ENCODE data around the gene CORO2A.
"Not testable (repeated sequence)": the region's sequence is repeated elsewhere in the genome, so short reads cannot be mapped to it uniquely, and the experiment has no call there.

The CORO2A gene

DNA sequence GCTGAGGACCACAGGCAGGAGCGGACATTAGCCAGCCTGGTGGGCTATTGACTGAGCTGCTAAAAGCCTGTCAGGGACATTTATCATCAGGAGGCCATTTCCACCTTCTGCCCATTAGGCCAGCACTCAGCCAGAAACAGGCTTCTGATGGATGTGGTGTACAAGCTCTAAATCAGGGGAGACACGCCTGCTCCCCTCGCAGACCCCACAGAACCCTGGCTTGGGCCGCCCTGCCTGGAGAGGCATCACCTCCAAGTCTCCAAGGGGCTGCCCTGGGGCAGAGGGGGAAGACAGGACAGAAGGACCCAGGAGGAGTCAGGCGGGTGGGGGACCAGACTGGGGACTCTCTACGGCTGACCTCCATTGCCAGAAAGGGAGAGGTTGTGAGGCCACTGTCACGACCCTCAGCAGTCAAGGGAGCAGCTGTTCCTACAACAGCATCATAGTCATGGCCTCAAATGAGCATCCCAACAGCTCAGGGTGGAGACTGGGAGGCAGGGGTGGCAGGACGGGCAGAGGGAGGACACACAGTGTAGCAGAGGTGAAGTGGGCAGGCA is 49.4 kb downstream of the CORO2A start:
- no peak for FAIRE-seq
- DNase-seq (ENCODE audit: low spot score): no peak

DNA sequence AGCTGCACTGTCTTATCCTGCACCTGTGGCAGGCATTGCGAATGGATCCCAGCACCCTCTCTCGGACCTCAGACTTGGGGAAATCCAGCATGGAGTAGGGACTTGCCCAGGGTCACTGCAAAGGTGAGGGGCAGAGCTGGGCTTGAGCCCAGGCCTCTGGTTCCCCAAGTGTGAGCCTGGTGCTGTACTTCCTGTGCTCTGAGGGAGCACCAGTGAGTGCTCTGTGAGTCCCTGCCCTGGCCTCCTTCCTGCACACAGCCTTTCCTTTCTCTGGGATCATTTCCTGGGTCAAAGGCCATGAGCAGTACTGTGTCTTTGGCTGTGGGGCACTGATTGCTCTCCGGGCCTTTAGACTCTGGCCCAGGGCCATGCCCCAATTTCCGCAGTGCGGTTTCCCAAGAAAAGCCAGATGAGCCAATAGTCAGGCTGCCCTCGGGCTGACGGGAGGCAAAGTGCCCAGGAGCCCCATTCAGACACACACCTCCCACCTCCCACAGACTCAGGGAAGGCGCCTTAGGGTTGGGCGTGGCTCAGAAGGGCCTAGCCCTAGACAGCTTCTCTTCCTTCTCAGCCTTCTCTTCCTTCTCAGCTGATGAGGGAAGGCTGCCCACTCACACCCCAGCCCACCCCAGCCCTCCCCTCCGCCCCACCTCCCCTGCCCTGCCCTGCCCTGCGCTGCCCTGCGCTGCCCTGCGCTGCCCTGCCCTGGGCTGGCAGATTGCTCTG is 50.1 kb downstream of the CORO2A start:
- DNase-seq (ENCODE audit: low spot score) (no peak), FAIRE-seq (no peak)

GRCh38 chr9:98140503-98140902 is 51.9 kb downstream of the CORO2A start:
- no peak for FAIRE-seq
- DNase-seq (ENCODE audit: low spot score): no peak

- no peak for DNase-seq (ENCODE audit: low spot score)
- FAIRE-seq: no peak
Measured at GRCh38 chr9:98136489-98136888, 55.9 kb downstream of the CORO2A start.

DNA sequence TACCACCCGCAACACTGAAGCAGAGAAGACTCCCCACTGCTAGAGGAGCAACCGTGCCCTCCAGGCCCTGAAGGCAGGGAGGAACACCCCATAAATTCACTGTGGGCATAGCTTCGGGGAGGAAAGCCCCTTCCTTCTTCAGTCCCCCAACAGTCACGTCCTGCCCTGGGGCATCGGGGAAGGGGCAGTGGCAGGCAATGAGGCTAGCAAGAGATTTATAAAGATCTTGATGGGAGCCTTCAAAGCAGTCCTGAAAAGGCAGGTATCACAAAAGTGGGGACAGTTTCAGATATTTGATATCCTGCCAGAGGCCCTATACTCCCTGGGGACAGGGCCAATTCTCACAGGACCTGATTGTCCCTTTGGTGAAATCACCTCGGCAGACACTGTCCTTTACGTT is 56.5 kb downstream of the CORO2A start:
- no peak for FAIRE-seq
- no peak for DNase-seq (ENCODE audit: low spot score)

DNA sequence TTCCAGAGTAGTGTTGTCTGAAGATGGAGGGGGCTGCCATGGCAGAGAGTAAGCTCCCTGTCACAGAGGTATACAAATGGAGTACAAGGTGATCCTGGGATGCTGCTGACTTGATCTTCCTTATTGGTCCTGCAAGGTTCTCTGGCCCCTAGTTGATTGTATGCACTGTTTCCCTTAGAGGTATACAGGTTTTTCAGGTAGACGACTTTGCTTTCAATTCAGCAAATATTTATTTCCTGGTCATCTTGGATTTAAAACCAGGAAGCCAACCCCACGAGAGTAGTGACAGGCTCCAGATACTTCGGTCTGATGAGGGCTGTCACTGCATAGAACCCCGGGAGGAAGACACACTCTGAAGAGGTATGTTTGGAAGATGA is 56.9 kb downstream of the CORO2A start:
- DNase-seq (ENCODE audit: low spot score) (no peak), FAIRE-seq (no peak)

- FAIRE-seq (no peak), DNase-seq (ENCODE audit: low spot score) (no peak)
Measured at GRCh38 chr9:98134702-98135557, 57.5 kb downstream of the CORO2A start.

DNA sequence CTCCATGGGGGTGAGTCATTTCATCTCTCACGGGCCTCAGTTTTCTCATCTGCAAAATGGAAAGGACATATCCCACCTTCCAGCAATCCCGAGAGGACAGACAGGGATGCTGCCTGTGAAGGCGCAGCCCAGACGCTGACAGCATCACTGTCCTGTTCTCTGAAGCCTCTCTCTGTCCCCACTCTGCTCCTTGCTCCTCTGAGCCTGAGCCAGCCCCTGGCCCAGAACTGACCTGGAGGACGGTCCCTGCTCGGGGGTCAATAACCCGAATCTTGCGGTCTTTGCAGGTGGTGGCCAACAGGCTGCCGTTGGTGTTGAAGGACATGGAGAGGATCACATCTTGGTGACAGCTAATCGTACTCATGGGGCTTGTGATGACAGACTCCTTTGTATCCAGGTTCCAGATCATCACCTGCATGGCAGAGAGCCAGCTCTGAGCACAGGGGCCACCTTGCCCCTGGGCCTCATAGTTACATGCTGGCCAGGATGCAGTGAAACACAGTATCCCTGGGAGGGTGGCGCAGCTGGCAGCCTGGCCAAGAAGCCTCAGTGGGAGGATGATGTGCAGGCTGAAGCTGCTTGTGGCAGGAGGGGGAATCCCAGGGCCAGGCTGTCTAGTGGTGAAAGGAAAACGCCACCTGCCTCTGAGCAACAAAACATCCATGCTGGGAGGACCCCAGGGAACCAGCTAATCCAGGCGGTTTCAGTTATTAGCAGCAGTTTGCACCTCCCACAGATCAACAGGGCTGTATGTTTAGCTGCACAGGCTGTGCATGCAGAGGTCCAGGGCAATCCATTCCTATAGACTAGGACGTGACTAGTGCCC is 59.4 kb downstream of the CORO2A start:
- FAIRE-seq: no peak
- DNase-seq (ENCODE audit: low spot score): no peak

GRCh38 chr9:98132158-98132557 is 60.3 kb downstream of the CORO2A start:
- DNase-seq (ENCODE audit: low spot score) (no peak), FAIRE-seq (no peak)

DNA sequence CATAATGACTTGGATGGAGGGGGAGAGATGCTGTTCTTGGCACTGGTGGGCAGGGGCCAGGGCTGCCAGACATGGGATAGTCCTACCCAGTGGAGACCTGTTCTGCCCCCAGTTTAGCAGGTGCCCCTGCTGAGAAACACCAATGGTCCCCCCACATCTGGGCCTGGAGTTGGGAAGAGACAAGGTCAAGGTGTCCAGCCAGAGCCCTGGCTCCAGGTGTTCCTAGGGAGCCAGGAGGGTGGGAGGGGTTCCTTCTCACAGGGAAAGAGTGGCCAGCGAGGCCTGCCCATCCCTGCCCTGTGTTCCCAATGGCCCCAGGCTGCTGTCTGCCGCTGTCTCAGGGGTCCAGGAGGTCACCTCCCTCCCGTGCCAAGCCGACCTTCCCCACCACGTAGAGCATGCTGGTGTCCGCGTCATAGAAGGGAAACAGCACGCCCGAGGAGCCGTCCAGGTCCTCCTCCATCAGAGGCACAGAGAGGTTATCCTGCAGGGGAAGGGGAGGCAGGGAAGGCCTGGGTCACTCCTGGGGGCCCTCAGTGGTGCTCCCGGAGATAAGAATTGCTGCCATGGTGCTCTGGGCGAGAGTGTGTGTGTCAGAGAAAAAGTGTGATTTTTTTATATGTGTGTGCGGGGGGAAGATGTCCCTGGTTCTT is 61.7 kb downstream of the CORO2A start:
- no peak for DNase-seq (ENCODE audit: low spot score)
- FAIRE-seq: no peak

- not testable (repeated sequence) for DNase-seq (ENCODE audit: low spot score); FAIRE-seq
Measured at GRCh38 chr9:98130060-98130459, 62.4 kb downstream of the CORO2A start.

GRCh38 chr9:98129451-98129881 is 63.0 kb downstream of the CORO2A start:
- DNase-seq (ENCODE audit: low spot score): no peak
- no peak for FAIRE-seq

- FAIRE-seq (no peak), DNase-seq (ENCODE audit: low spot score) (no peak)
Measured at GRCh38 chr9:98128316-98128715, 64.1 kb downstream of the CORO2A start.

- FAIRE-seq: no peak
- no peak for DNase-seq (ENCODE audit: low spot score)
Measured at GRCh38 chr9:98127226-98127625, 65.2 kb downstream of the CORO2A start.

- DNase-seq (ENCODE audit: low spot score) (no peak), FAIRE-seq (no peak)
Measured at GRCh38 chr9:98124637-98125426, 67.6 kb downstream of the CORO2A start.

DNA sequence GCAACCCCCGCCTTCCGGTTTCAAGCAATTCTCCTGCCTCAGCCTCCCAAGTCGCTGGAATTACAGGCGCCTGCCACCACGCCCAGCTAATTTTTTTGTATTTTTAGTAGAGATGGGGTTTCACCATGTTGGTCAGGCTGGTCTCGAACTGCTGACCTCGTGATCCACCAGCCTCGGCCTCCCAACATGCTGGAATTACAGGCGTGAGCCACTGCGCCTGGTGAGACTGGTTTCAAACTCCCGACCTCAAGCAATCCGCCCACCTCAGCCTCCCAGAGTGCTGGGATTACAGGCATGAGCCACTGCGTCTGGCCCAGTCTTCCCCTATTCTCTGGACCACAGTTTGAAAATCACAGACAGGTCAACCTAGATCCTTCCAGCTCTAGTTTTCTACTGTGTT is 68.3 kb downstream of the CORO2A start:
- not testable (repeated sequence) for FAIRE-seq; DNase-seq (ENCODE audit: low spot score)

GRCh38 chr9:98121058-98121457 is 71.4 kb downstream of the CORO2A start:
- no peak for DNase-seq (ENCODE audit: low spot score)

DNA sequence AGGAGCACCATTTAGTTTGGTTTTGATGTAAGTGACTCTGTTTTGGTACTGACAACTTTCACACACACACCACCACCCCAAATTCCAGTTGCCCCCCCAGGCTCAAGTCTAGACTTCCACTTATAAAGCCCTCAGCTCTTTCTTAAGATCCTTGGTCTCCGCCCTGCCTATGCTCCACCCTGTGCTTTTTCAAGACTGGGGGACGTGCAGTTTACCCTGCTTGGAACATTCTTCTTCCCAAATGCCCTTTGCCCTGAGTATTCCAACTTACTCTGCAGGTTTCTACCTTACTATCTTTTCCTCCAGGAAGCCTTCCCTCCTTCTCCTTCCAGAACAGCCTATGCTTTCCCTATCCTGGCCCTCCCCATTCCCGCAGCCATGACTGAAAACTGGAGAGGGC is 72.0 kb downstream of the CORO2A start:
- no peak for DNase-seq (ENCODE audit: low spot score)
- FAIRE-seq: no peak

More at GRCh38 chr9:98121058-98121457, 71.4 kb downstream of the CORO2A start:
- FAIRE-seq: no peak

GRCh38 chr9:98118640-98119601 is 73.5 kb downstream of the CORO2A start, which contains the start of gene TRIM14:
Gene TRIM14, minus strand, starts transcription at chr9:98119222. Its CDS starts 34 bp downstream, at chr9:98119188.
- DNase-seq (ENCODE audit: low spot score): peak; percentile 83
- FAIRE-seq: no peak

Measured in urothelium cell line (cell line).